IMR-90 (cell line): ENCODE data around the gene TRABD2A. TPM values are rescaled to one million over a fixed set of nuclear protein-coding genes. Genes with fewer than 3 reads are reported as not detected.

Source experiments
- ATAC-seq: fragments of 200-7000 bp; cut with Tn5 transposase; 2 replicates; pipeline ENCODE4 v1.9.1; 2020; ENCODE audit warnings: low read depth, mild to moderate bottlenecking, moderate library complexity
- BruUV-seq: library from RNA; stranded (reverse); fragments of 400-500 nt; replicated peaks from 2 replicates; lab custom pipeline; 2021; lab: Mats Ljungman, UMichigan
- CTCF ChIA-PET: fragments of 300-600 bp; formaldehyde crosslinking; extraction: SDS; loops from one replicate; lab custom pipeline; 2021; ENCODE audit warnings: antibody characterized with exemption; lab: Yijun Ruan, JAX
- POLR2A ChIA-PET: fragments of 300-600 bp; sonication (Branson Sonifier 250); formaldehyde crosslinking; loops from one replicate; lab custom pipeline; 2022; ENCODE audit warnings: antibody characterized with exemption; ENCODE audit not compliant: unreplicated experiment; lab: Charles Lee
- DNase-seq: peaks from one replicate; pipeline ENCODE4 v3.0.0; 2013
- H2AFZ ChIP-seq: replicated peaks from 2 replicates; pipeline ENCODE3; 2013; ENCODE audit warnings: low read length, mild to moderate bottlenecking; ENCODE audit not compliant: poor library complexity
- H2AK5ac ChIP-seq: 2 replicates; pipeline ENCODE4 v1.6.1; 2013; ENCODE audit warnings: low read depth, low read length, inconsistent platforms
- H2AK9ac ChIP-seq: replicated peaks from 2 replicates; pipeline ENCODE3; 2013; ENCODE audit warnings: mild to moderate bottlenecking, low read depth, low read length, moderate library complexity; ENCODE audit not compliant: poor library complexity
- H2BK120ac ChIP-seq: 2 replicates; pipeline ENCODE4 v1.6.1; 2013; ENCODE audit warnings: low read depth, low read length, inconsistent platforms
- H2BK15ac ChIP-seq: 3 replicates; pipeline ENCODE4 v1.6.1; 2013; ENCODE audit warnings: low read depth, low read length, inconsistent platforms
- H2BK20ac ChIP-seq: 2 replicates; pipeline ENCODE4 v1.6.1; 2013; ENCODE audit warnings: low read depth, mild to moderate bottlenecking, inconsistent platforms, low read length, moderate library complexity
- H2BK5ac ChIP-seq: 2 replicates; pipeline ENCODE4 v1.6.1; 2013; ENCODE audit warnings: mild to moderate bottlenecking, low read depth, low read length, inconsistent platforms; ENCODE audit not compliant: poor library complexity, severe bottlenecking
- H3K14ac ChIP-seq: replicated peaks from 2 replicates; pipeline ENCODE4 v1.6.1; 2013; ENCODE audit warnings: low read depth, low read length, inconsistent platforms
- H3K18ac ChIP-seq: 2 replicates; pipeline ENCODE4 v1.6.1; 2013; ENCODE audit warnings: low read depth, low read length, control low read depth
- H3K23ac ChIP-seq: 2 replicates; pipeline ENCODE4 v1.6.1; 2013; ENCODE audit warnings: low read depth, low read length, inconsistent platforms
- H3K27ac ChIP-seq: 2 replicates; pipeline ENCODE4 v1.5.1; 2013; ENCODE audit warnings: mild to moderate bottlenecking, control low read depth, low read length; ENCODE audit not compliant: insufficient read depth
- H3K27me3 ChIP-seq: 2 replicates; pipeline ENCODE4 v1.6.1; 2013; ENCODE audit warnings: low read length; ENCODE audit not compliant: control insufficient read depth, insufficient read depth
- H3K36me3 ChIP-seq: 2 replicates; pipeline ENCODE4 v1.6.1; 2013; ENCODE audit warnings: low read length, mixed read lengths; ENCODE audit not compliant: control insufficient read depth, insufficient read depth
- H3K4ac ChIP-seq: 2 replicates; pipeline ENCODE4 v1.6.1; 2013; ENCODE audit warnings: low read depth, low read length, inconsistent platforms
- H3K4me1 ChIP-seq: 2 replicates; pipeline ENCODE4 v1.6.1; 2013; ENCODE audit warnings: low read length, mixed read lengths; ENCODE audit not compliant: control insufficient read depth, insufficient read depth
- H3K4me2 ChIP-seq: 2 replicates; pipeline ENCODE4 v1.6.1; 2013; ENCODE audit warnings: low read depth, mild to moderate bottlenecking, control low read depth, low read length, moderate library complexity
- H3K4me3 ChIP-seq: 2 replicates; pipeline ENCODE4 v1.5.1; 2013; ENCODE audit warnings: low read depth, mild to moderate bottlenecking, control low read depth, low read length, moderate library complexity; ENCODE audit not compliant: insufficient read depth
- H3K56ac ChIP-seq: 2 replicates; pipeline ENCODE4 v1.6.1; 2013; ENCODE audit warnings: low read length, inconsistent platforms; ENCODE audit not compliant: insufficient read depth; ENCODE audit errors: extremely low read depth
- H3K79me1 ChIP-seq, 2 experiments: 2 replicates each; pipeline ENCODE4 v1.6.1; 2013; ENCODE audit warnings: low read length in 2 of 2, inconsistent platforms in 1 of 2, low read depth in 1 of 2
- H3K9ac ChIP-seq: 2 replicates; pipeline ENCODE4 v1.6.1; 2013; ENCODE audit warnings: low read depth, low read length, control low read depth
- H3K9me1 ChIP-seq: 2 replicates; pipeline ENCODE4 v1.6.1; 2013; ENCODE audit warnings: low read length, inconsistent platforms; ENCODE audit not compliant: insufficient read depth
- H3K9me3 ChIP-seq: 2 replicates; pipeline ENCODE4 v1.6.1; 2013; ENCODE audit warnings: low read length; ENCODE audit not compliant: control insufficient read depth, insufficient read depth
- H4K20me1 ChIP-seq: 2 replicates; pipeline ENCODE4 v1.6.1; 2013; ENCODE audit warnings: low read length, inconsistent platforms; ENCODE audit not compliant: insufficient read depth
- H4K5ac ChIP-seq: 2 replicates; pipeline ENCODE4 v1.6.1; 2013; ENCODE audit warnings: mild to moderate bottlenecking, low read depth, low read length, control low read depth
- H4K8ac ChIP-seq, 2 experiments: 2 replicates each; pipeline ENCODE4 v1.6.1; 2013; ENCODE audit warnings: low read depth in 2 of 2, low read length in 2 of 2, control low read depth in 1 of 2, inconsistent platforms in 1 of 2
- H4K91ac ChIP-seq: 2 replicates; pipeline ENCODE4 v1.6.1; 2013; ENCODE audit warnings: low read depth, low read length, inconsistent platforms; ENCODE audit not compliant: insufficient read depth
- BHLHE40 ChIP-seq: fragments of 150-350 bp; IDR thresholded peaks from 2 replicates; pipeline ENCODE4 v1.6.1; 2016; ENCODE audit warnings: mild to moderate bottlenecking, low read depth, low read length
- CHD1 ChIP-seq: IDR thresholded peaks from 2 replicates; pipeline ENCODE4 v1.6.1; 2012; ENCODE audit warnings: low read depth, low read length, improper control_type of control experiment
- RAD21 ChIP-seq: IDR thresholded peaks from 2 replicates; pipeline ENCODE4 v1.6.1; 2012; ENCODE audit warnings: low read length, improper control_type of control experiment
- RCOR1 ChIP-seq: IDR thresholded peaks from 2 replicates; pipeline ENCODE4 v1.6.1; 2012; ENCODE audit warnings: mild to moderate bottlenecking, low read length, improper control_type of control experiment; ENCODE audit not compliant: insufficient replicate concordance
- RFX5 ChIP-seq: IDR thresholded peaks from 2 replicates; pipeline ENCODE4 v1.8.0; 2012; ENCODE audit warnings: low read depth, mild to moderate bottlenecking, low read length, moderate library complexity
- WGBS, 2 experiments: methylation state at CpG; one replicate each; pipeline versions ENCODE4 v1.1.5 to v1.1.7; 2013; ENCODE audit warnings: missing lambda C conversion rate in 2 of 2; ENCODE audit not compliant: insufficient read length in 1 of 2; ENCODE audit errors: extremely low coverage in 2 of 2; 5-methylcytosine and 5-hydroxymethylcytosine counted together
- dilution Hi-C: fragments of 300-500 bp; cut with HindIII; formaldehyde crosslinking; loops from one replicate; pipeline ENCODE4 v1.14.3; 2018; ENCODE audit warnings: low sequenced_read_pairs; ENCODE audit not compliant: unreplicated experiment
- in situ Hi-C: fragments of 300-500 bp; cut with MboI; formaldehyde crosslinking; loops from 3 replicates; pipeline ENCODE4 v1.14.3; 2019; ENCODE audit warnings: low sequenced_read_pairs, inconsistent platforms, mixed read lengths
- intact Hi-C: fragments of 100-400 bp; cut with micrococcal nuclease; formaldehyde crosslinking; loops from 2 replicates; pipeline ENCODE4 v1.10.0; 2022
- polyA plus RNA-seq, 3 experiments: library from polyadenylated mRNA; depleted of rRNA; stranded (reverse); fragments of >200 nt; gene quantifications; 2 replicates each; pipeline ENCODE4 v1.2.3, GENCODE V29; 2012; ENCODE audit warnings: low replicate concordance in 1 of 3
- total RNA-seq: library from RNA; depleted of rRNA; stranded (reverse); fragments of >200 nt; gene quantifications from 2 replicates; pipeline ENCODE4 v1.2.3, GENCODE V29; 2012

Gene TRABD2A
- total and polyA plus RNA-seq, 2 of the 4 experiments (the other 2 are of a cell fraction): 17.6 to 20.3 TPM

DNA sequence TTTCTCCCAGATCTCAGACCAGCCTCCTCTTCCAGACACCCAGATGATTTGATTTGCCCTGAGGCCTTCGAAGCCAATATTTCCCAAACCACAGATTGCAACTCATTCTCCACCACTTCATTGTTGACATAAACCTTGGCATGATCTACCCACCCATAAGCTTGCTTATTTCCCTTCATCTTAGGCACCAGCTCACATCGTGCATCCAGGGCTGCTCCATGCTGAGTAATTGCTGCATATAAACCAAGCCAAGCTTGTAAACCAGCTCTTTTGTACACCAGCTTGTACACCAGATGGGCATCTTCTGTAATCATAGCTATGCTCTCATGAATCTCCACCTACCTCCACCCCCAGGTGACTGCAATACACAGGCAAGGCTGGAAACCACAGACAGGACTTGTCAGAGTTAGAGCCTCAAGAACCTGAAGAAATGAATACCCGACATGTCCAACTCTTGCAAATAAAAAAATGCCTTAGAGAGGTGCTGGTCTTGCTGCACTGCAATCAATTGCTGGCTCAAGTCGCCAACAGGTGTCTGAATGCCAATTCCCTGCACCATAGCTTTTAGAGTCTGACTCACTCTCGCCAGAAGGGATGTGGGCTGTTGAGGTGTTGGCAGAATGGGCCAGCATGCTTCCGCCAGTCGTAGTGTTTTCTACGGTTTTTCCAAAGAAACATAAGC, 31.5 kb downstream of the TRABD2A start:
- Histone ChIP-seq H3K36me3 (no peaks in the 10 kb centered on the region), H2BK120ac (no peak overlapping the region), H3K14ac (no peak overlapping the region), H3K4me2 (no peak overlapping the region), H2BK5ac (no peak overlapping the region), H3K18ac (no peak overlapping the region), H3K4ac (no peak overlapping the region), H2BK15ac (no peak overlapping the region), H4K8ac (no peak overlapping the region), H2BK20ac (no peak overlapping the region), H3K23ac (no peak overlapping the region; the same call in 1 of the 2 replicates), H3K27ac (no peak overlapping the region; the same call in 1 of the 2 replicates), H3K27me3 (no peaks in the 10 kb centered on the region), H4K20me1 (no peaks in the 10 kb centered on the region), H3K9me1 (peaks cover 19% of the 10 kb centered on the region), H2AFZ (no peak overlapping the region), H3K79me1 (peaks cover 24 to 34% of the 10 kb centered on the region in 2 experiments), H3K9me3 (no peaks in the 10 kb centered on the region), H4K91ac (no peak overlapping the region), H2AK9ac (no peak overlapping the region), H3K9ac (no peak overlapping the region), H4K5ac (no peak overlapping the region), H2AK5ac (no peak overlapping the region), H3K4me1 (peaks cover 20% of the 10 kb centered on the region), H3K4me3 (no peak overlapping the region), H3K56ac (no peak overlapping the region)
- POLR2A ChIA-PET: no interaction called here
- DNase-seq (peak; percentile 60), ATAC-seq (peak; percentile 67)
- 13% methylated on average over 1 of the region's 8 CpGs; no CpG with 5 or more reads in 1 of the 2 experiments for WGBS, 2 experiments
- CTCF ChIA-PET: interaction anchor here (0.9 kb wide), 1 partner anchor 11 kb away, joined by 3 read pairs; no protein-coding TSS in a partner anchor
- BruUV-seq: no TSS peak
- intact Hi-C loops: no loop called here
- no peak for TF ChIP-seq RFX5
- TF ChIP-seq RAD21: no peak
- no peak for TF ChIP-seq BHLHE40
- TF ChIP-seq CHD1: no peak
- no peak for TF ChIP-seq RCOR1
- dilution Hi-C loops: no loop called here
- in situ Hi-C loops: no loop called here
